Measurements from ENCODE around the gene NARF. TPM values are rescaled to one million over a fixed set of nuclear protein-coding genes. Genes with fewer than 3 reads are reported as not detected.
A peak's percentile ranks its signal among the peaks of the same experiment; 100 is the strongest.

NARF gene
- total and polyA plus RNA-seq, 2 donors (not counting 3 experiments of a cell fraction or from before 2014, with no cell fraction given) = 83.4 to 158 TPM

DNA sequence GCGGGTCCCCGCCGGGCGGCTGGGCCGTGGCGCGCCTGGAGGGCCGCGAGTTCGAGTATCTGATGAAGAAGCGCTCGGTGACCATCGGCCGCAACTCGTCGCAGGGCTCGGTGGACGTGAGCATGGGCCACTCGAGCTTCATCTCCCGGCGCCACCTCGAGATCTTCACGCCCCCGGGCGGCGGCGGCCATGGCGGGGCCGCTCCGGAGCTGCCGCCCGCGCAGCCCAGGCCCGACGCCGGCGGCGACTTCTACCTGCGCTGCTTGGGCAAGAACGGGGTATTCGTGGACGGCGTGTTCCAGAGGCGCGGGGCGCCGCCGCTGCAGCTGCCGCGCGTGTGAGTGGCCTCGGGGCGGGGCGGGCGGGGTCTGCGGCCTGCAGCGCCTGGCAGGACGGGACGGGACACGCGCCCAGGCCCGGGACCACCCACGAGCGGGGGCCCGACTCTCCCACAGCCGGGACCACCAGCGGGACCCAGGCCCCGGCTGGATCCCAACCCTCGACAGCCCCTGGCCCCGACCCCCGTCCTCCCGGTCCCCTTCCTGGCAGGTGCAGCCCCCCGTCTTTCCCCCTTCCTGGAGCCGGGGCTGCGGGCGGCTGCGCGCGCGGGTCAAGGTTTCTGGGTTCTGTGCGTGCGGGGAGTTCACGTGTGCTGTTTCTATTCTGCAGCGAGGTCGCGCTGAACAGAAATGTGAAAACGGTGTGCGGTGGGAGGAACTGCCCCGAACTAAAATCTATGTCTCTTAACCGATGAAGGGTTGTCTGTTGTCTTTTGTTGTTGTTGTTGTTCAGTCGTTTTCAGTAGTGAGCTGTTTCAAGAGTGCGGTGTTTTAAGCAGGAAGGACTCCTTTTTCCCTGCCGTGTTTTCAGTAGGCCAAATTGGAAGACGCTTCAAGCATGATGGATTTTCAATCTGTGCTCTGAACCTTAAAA is 61.7 kb downstream of the NARF start:
- Histone ChIP-seq H4K20me1 (replicated peaks; ENCODE audit: control insufficient read depth, extremely low read depth, insufficient read depth, low read length) (peaks cover 3% of the 10 kb centered on the region), H3K36me3 (ENCODE audit: control insufficient read depth in 2 of 2, extremely low read depth in 1 of 2, insufficient read depth in 2 of 2, low read length in 2 of 2) (no peaks in the 10 kb centered on the region), H3K4me1 (ENCODE audit: control insufficient read depth, extremely low read depth, insufficient read depth, low read length) (peaks cover 2% of the 10 kb centered on the region), H3K4me2 (ENCODE audit: insufficient read depth, low read length) (peak overlapping the region; percentile 96), H2AFZ (ENCODE audit: low read depth, low read length) (peak overlapping the region; percentile 34), H3K79me2 (ENCODE audit: control insufficient read depth, insufficient read depth, low read length) (peaks cover 53% of the 10 kb centered on the region), H3K4me3 (replicated peaks in 1 of 3; ENCODE audit: insufficient read depth in 1 of 3, low read depth in 1 of 3, low read length in 3 of 3) (peak overlapping the region; percentile 81 to 93 (median 88)), H3K27me3 (ENCODE audit: control insufficient read depth in 2 of 2, insufficient read depth in 2 of 2, low read length in 2 of 2) (no peaks in the 10 kb centered on the region), H3K27ac (ENCODE audit: insufficient read depth, low read depth, low read length) (peak overlapping the region; percentile 56), H3K9me1 (replicated peaks; ENCODE audit: control insufficient read depth, extremely low read depth, insufficient read depth, low read length) (peaks cover 2% of the 10 kb centered on the region), H3K9ac (replicated peaks; ENCODE audit: extremely low read depth, insufficient read depth, low read length) (peak overlapping the region; percentile 82), H3K9me3 (replicated peaks; ENCODE audit: control insufficient read depth, insufficient read depth, low read length) (no peaks in the 10 kb centered on the region)
- FAIRE-seq = no peak
- intact Hi-C loops (cut with micrococcal nuclease) (loop anchor here (1.0 to 2.0 kb wide), 4 partner anchors 17 to 61 kb away; partner anchors contain the start of gene NARF), dilution Hi-C loops (cut with MboI; ENCODE audit: extremely low pct_ligation_motif_present, low sequenced_read_pairs) (no loop called here)
- no peak for DNase-seq (ENCODE audit: low read depth, low spot score)
- ChIA-PET POLR2A (interaction anchor here (0.6 kb wide), 1 partner anchor 31 kb away, joined by 3 read pairs; no protein-coding TSS in a partner anchor), CTCF (interaction anchor here (0.6 to 2.8 kb wide), 8 partner anchors 9 to 40 kb away, joined by 3 to 24 read pairs (median 4); no protein-coding TSS in a partner anchor)
- TF ChIP-seq POLR2A (IDR thresholded peaks at IDR 0.05; ENCODE audit: low read depth, low read length) (no peak), JUN (IDR thresholded peaks at IDR 0.05; ENCODE audit: borderline replicate concordance, insufficient read depth, insufficient read length, low read depth) (no peak), GATA2 (IDR thresholded peaks at IDR 0.05; ENCODE audit: insufficient read depth, insufficient read length, low read depth, low read length) (no peak), MYC (IDR thresholded peaks at IDR 0.05; ENCODE audit: low read depth, low read length) (no peak), FOS (IDR thresholded peaks at IDR 0.05; ENCODE audit: borderline replicate concordance, insufficient read depth, low read length) (no peak), EZH2 (IDR thresholded peaks at IDR 0.05; ENCODE audit: borderline replicate concordance, low read depth, low read length, severe bottlenecking) (no peak), POLR2AphosphoS5 (IDR thresholded peaks at IDR 0.05; ENCODE audit: insufficient read depth, low read depth, low read length) (no peak)
- TF ChIP-seq, protein P1, sequence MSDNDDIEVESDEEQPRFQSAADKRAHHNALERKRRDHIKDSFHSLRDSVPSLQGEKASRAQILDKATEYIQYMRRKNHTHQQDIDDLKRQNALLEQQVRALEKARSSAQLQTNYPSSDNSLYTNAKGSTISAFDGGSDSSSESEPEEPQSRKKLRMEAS (IDR thresholded peaks at IDR 0.05; ENCODE audit: insufficient read depth, insufficient read length) = no peak
- TF ChIP-seq, protein P2, sequence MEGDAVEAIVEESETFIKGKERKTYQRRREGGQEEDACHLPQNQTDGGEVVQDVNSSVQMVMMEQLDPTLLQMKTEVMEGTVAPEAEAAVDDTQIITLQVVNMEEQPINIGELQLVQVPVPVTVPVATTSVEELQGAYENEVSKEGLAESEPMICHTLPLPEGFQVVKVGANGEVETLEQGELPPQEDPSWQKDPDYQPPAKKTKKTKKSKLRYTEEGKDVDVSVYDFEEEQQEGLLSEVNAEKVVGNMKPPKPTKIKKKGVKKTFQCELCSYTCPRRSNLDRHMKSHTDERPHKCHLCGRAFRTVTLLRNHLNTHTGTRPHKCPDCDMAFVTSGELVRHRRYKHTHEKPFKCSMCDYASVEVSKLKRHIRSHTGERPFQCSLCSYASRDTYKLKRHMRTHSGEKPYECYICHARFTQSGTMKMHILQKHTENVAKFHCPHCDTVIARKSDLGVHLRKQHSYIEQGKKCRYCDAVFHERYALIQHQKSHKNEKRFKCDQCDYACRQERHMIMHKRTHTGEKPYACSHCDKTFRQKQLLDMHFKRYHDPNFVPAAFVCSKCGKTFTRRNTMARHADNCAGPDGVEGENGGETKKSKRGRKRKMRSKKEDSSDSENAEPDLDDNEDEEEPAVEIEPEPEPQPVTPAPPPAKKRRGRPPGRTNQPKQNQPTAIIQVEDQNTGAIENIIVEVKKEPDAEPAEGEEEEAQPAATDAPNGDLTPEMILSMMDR (IDR thresholded peaks at IDR 0.05; ENCODE audit: extremely low read depth in 1 of 2, insufficient read depth in 1 of 2, low read depth in 1 of 2, low read length in 2 of 2) = no peak
- no TSS peak for BruUV-seq (replicated peaks)

All from endothelial cell of umbilical vein (primary cell).